ENCODE measurements around the gene PCDHB4. TPM values are rescaled to one million over a fixed set of nuclear protein-coding genes. Genes with fewer than 3 reads are reported as not detected.

PCDHB4 gene
- total RNA-seq = under 0.01 and 0.15 TPM in 2 replicates

DNA sequence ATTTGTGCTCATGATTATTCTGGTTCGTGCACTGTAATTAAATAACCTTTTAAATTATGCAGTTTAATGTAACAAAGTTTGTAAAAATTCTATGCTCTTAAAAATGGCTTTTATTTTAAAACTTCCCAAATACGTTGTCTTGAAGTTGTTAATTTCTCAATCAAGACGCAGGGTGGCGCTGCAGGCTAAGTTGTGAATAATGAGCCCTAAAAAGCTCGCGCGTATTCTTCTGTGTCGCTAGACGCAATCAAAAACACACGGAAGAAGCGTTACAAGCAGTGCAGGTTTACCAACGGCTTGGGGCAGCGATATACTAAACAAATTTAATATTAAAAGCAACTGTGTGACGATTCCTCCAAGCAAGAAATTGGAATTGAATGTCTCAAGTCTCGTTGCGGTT is at the start of gene PCDHB4:
TSS of gene PCDHB4 (plus strand) at position 256 of the 400 bp plus-strand sequence. CDS start 181 bp downstream, outside the sequence.

DNA sequence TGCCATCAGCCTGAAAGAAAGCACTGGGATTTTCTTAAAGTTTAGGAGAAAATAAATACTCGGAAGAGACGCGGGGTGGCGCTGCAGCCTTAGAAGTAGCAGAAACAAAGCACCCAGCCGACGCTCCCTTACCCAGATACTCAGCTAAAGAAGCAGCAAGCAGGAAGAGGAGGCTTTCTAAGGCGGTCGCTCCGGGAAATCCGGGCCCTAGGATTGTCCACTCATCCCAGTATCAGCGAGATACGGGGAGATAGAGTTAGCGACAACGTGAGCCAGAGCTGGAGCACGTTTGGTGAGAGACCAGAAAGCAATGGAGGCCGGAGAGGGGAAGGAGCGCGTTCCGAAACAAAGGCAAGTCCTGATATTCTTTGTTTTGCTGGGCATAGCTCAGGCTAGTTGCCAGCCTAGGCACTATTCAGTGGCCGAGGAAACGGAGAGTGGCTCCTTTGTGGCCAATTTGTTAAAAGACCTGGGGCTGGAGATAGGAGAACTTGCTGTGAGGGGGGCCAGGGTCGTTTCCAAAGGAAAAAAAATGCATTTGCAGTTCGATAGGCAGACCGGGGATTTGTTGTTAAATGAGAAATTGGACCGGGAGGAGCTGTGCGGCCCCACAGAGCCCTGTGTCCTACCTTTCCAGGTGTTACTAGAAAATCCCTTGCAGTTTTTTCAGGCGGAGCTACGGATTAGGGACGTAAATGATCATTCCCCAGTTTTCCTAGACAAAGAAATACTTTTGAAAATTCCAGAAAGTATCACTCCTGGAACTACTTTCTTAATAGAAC is 26.9 kb upstream of the PCDHB4 start, which contains the start of gene PCDHB2:
TSS of gene PCDHB2 (plus strand) at position 135 of the 782 bp plus-strand sequence. CDS start at position 311, 176 bp downstream.

DNA sequence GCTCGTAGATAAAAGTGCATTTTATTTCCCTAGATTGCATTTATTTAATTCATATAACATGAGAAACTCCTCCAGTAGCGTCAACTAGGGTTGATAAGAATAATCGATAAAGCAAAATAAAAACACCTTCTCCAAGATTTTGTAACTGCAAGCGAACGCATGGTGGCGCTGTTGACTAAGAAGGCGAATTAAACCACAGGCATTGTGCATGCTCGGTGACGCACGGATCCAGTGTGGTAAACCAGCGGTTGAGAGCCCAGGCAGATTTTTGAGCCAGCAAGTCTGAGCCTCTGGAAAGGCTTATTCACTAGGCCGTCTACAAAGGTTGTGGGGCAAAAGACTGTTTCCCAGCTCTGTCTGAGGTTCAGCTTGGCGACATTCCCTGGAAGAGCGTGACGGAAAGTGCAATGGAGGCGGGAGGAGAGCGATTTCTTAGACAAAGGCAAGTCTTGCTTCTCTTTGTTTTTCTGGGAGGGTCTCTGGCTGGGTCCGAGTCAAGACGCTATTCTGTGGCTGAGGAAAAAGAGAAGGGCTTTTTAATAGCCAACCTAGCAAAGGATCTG is 21.3 kb upstream of the PCDHB4 start, which contains the start of gene PCDHB3:
TSS of gene PCDHB3 (plus strand) at position 231 of the 563 bp plus-strand sequence. CDS start at position 408, 177 bp downstream.

DNA sequence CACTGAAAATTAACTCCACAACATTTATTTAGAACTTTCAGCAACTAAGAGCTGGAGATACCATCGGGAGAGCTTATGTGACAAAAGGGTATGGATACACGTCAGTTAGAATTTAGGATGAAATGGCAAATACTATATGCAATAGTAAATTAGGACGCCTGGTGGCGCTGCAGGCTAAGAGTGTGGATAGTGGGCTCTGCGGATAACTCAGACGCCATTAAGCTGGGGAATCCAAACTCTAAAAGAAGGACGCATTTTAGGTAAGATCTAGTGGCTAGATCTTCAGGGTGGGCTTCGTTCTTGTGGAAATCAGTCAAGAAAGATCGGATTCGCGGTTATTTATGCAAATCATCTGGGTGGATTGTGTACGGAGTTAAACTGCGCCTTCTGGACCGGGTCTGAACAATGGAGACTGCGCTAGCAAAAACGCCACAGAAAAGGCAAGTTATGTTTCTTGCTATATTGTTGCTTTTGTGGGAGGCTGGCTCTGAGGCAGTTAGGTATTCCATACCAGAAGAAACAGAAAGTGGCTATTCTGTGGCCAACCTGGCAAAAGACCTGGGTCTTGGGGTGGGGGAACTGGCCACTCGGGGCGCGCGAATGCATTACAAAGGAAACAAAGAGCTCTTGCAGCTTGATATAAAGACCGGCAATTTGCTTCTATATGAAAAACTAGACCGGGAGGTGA is 13.6 kb downstream of the PCDHB4 start, which contains the start of gene PCDHB5:
TSS of gene PCDHB5 (plus strand) at position 177 of the 688 bp plus-strand sequence. CDS start at position 406, 229 bp downstream.

DNA sequence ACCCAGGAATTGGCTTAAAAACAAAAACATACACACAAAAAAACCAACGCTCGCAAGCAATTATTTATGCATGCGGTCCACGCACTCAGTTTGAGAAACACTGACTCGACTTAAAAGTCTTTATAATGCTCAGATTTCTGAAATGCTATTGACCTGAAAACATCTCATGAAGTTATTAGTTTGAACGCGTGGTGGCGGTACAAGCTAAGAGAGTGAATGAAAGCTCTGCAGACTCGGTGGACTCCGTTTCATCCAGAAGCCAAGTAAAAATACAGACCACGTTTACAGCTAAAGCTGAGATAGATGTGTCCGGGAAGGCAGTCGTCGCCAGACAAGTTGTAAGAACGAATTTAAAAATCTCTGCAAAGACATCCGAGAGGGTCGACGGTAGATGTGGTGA is 28.2 kb downstream of the PCDHB4 start, which contains the start of gene PCDHB6:
TSS of gene PCDHB6 (plus strand) at position 246 of the 400 bp plus-strand sequence. CDS start 201 bp downstream, outside the sequence.

DNA sequence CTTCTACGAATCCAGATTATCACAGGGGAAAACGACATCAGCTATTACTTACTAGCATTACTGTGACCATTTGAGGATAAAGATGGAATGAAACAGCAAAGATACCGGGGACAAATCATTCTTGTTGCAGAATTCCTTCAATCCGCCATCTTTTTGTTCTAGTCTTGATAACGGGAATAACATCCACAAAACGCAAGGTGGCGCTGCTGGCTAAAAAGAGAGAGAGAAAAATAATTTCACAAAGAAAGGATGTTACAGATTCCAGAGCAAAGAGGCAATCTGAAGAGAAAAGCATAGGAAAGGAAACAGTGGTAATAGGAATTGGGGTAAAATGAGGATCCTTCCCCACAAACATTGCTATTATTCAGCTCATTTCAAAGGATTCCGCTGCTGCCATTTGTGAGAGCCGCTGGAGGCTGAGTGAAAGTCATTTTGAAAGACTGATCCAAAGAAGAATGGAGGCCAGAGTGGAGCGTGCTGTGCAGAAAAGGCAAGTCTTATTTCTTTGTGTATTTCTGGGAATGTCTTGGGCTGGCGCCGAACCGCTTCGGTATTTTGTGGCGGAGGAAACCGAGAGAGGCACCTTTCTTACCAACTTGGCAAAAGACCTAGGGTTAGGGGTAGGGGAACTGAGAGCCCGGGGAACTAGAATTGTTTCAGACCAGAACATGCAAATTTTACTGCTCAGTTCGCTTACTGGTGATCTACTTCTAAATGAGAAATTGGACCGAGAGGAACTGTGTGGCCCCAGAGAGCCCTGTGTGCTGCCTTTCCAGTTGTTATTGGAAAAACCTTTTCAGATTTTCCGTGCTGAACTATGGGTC is 51.0 kb downstream of the PCDHB4 start, which contains the start of gene PCDHB7:
TSS of gene PCDHB7 (plus strand) at position 264 of the 824 bp plus-strand sequence. CDS start at position 456, 192 bp downstream.

Other genes starting within 250 kb of the PCDHB4 start
- gene PCDHA12, start 246.5 kb upstream of the PCDHB4 start, total RNA-seq = not detected in 2 replicates
- gene PCDHA13, start 239.7 kb upstream of the PCDHB4 start, total RNA-seq = 0.15 TPM in 1 of 2 replicates, not detected in the other
- under 0.01 TPM in 1 of 2 replicates, not detected in the other for gene PCDHAC1, start 195.5 kb upstream of the PCDHB4 start, total RNA-seq
- gene PCDHAC2, start 155.3 kb upstream of the PCDHB4 start, total RNA-seq = under 0.01 and 0.30 TPM in 2 replicates
- not detected in 2 replicates for gene PCDHB1, start 70.4 kb upstream of the PCDHB4 start, total RNA-seq
- under 0.01 and 0.32 TPM in 2 replicates for gene PCDHB2, start 27.2 kb upstream of the PCDHB4 start, total RNA-seq
- gene PCDHB3, start 21.3 kb upstream of the PCDHB4 start, total RNA-seq = under 0.01 TPM in 1 of 2 replicates, not detected in the other
- gene PCDHB5, start 13.4 kb downstream of the PCDHB4 start, total RNA-seq = under 0.01 and 0.46 TPM in 2 replicates
- gene PCDHB6, start 28.2 kb downstream of the PCDHB4 start, total RNA-seq = not detected in 2 replicates
- under 0.01 TPM in 1 of 2 replicates, not detected in the other for gene PCDHB7, start 50.8 kb downstream of the PCDHB4 start, total RNA-seq
- gene PCDHB8, start 56.0 kb downstream of the PCDHB4 start, total RNA-seq = under 0.01 and 0.15 TPM in 2 replicates
- gene PCDHB16, start 60.6 kb downstream of the PCDHB4 start, total RNA-seq = under 0.01 TPM in 2 replicates
- 0.15 TPM in 1 of 2 replicates, not detected in the other for gene PCDHB9, start 65.3 kb downstream of the PCDHB4 start, total RNA-seq
- 0.30 and 0.32 TPM in 2 replicates for gene PCDHB10, start 70.5 kb downstream of the PCDHB4 start, total RNA-seq
- gene PCDHB11, start 77.8 kb downstream of the PCDHB4 start, total RNA-seq = under 0.01 and 0.15 TPM in 2 replicates
- gene PCDHB12, start 86.9 kb downstream of the PCDHB4 start, total RNA-seq = under 0.01 TPM in 1 of 2 replicates, not detected in the other
- gene PCDHB13, start 92.1 kb downstream of the PCDHB4 start, total RNA-seq = 0.15 and 0.65 TPM in 2 replicates
- gene PCDHB14, start 101.5 kb downstream of the PCDHB4 start, total RNA-seq = 0.61 and 0.65 TPM in 2 replicates
- 0.32 and 0.46 TPM in 2 replicates for gene PCDHB15, start 123.6 kb downstream of the PCDHB4 start, total RNA-seq
- gene SLC25A2, start 182.2 kb downstream of the PCDHB4 start, total RNA-seq = 0.15 TPM in 1 of 2 replicates, not detected in the other
- gene TAF7, start 199.0 kb downstream of the PCDHB4 start, total RNA-seq = 76.7 and 85.6 TPM in 2 replicates
- gene PCDHGA1, start 208.7 kb downstream of the PCDHB4 start, total RNA-seq = under 0.01 and 0.32 TPM in 2 replicates
- 0.46 and 0.65 TPM in 2 replicates for gene PCDHGA2, start 216.9 kb downstream of the PCDHB4 start, total RNA-seq
- 0.15 and 0.32 TPM in 2 replicates for gene PCDHGA3, start 222.0 kb downstream of the PCDHB4 start, total RNA-seq
- under 0.01 and 0.65 TPM in 2 replicates for gene PCDHGB1, start 228.3 kb downstream of the PCDHB4 start, total RNA-seq
- 1.7 and 1.9 TPM in 2 replicates for gene PCDHGA4, start 233.2 kb downstream of the PCDHB4 start, total RNA-seq
- gene PCDHGB2, start 238.2 kb downstream of the PCDHB4 start, total RNA-seq = 0.46 and 0.65 TPM in 2 replicates
- gene PCDHGA5, start 242.3 kb downstream of the PCDHB4 start, total RNA-seq = 0.30 and 0.32 TPM in 2 replicates
- 0.46 and 1.3 TPM in 2 replicates for gene PCDHGB3, start 248.4 kb downstream of the PCDHB4 start, total RNA-seq